ENCODE measurements around the gene TSN. TPM values are rescaled to one million over a fixed set of nuclear protein-coding genes. Genes with fewer than 3 reads are reported as not detected.
A peak's percentile ranks its signal among the peaks of the same experiment; 100 is the strongest.

TSN gene
- total RNA-seq, 1 donor = 56.8 TPM

- no peak for TF ChIP-seq CTCF (IDR thresholded peaks at IDR 0.05; ENCODE audit: insufficient read depth, low read length)
- DNase-seq (ENCODE audit: low read depth) = no peak
- H3K4me3 ChIP-seq (ENCODE audit: low read depth, low read length) = no peak overlapping the region
Measured at GRCh38 chr2:121740973-121741372, 14.5 kb upstream of the TSN start.

- no peak for DNase-seq (ENCODE audit: low read depth)
- no peak overlapping the region for H3K4me3 ChIP-seq (ENCODE audit: low read depth, low read length)
- no peak for TF ChIP-seq CTCF (IDR thresholded peaks at IDR 0.05; ENCODE audit: insufficient read depth, low read length)
Measured at GRCh38 chr2:121741450-121741849, 14.0 kb upstream of the TSN start.

- no peak for TF ChIP-seq CTCF (IDR thresholded peaks at IDR 0.05; ENCODE audit: insufficient read depth, low read length)
- H3K4me3 ChIP-seq (ENCODE audit: low read depth, low read length) = no peak overlapping the region
- DNase-seq (ENCODE audit: low read depth) = no peak
Measured at GRCh38 chr2:121746071-121746578, 9.3 kb upstream of the TSN start.

GRCh38 chr2:121748202-121748601, 7.2 kb upstream of the TSN start:
- no peak overlapping the region for H3K4me3 ChIP-seq (ENCODE audit: low read depth, low read length)
- peak; percentile 50 for TF ChIP-seq CTCF (IDR thresholded peaks at IDR 0.05; ENCODE audit: insufficient read depth, low read length)
- peak; percentile 57 for DNase-seq (ENCODE audit: low read depth)

GRCh38 chr2:121754851-121755236, 607 bp upstream of the TSN start:
- peak overlapping the region; percentile 81 for H3K4me3 ChIP-seq (ENCODE audit: low read depth, low read length)
- DNase-seq (ENCODE audit: low read depth) = no peak
- TF ChIP-seq CTCF (IDR thresholded peaks at IDR 0.05; ENCODE audit: insufficient read depth, low read length) = no peak

- no peak for TF ChIP-seq CTCF (IDR thresholded peaks at IDR 0.05; ENCODE audit: insufficient read depth, low read length)
- no peak overlapping the region for H3K4me3 ChIP-seq (ENCODE audit: low read depth, low read length)
- DNase-seq (ENCODE audit: low read depth) = no peak
Measured at GRCh38 chr2:121764681-121765228, 9.3 kb downstream of the TSN start.

GRCh38 chr2:121766624-121767023, 11.2 kb downstream of the TSN start:
- H3K4me3 ChIP-seq (ENCODE audit: low read depth, low read length) = no peak overlapping the region
- TF ChIP-seq CTCF (IDR thresholded peaks at IDR 0.05; ENCODE audit: insufficient read depth, low read length) = no peak
- no peak for DNase-seq (ENCODE audit: low read depth)
